ENCODE measurements around the gene MKRN2. TPM values are rescaled to one million over a fixed set of nuclear protein-coding genes. Genes with fewer than 3 reads are reported as not detected.

Gene MKRN2
- polyA plus RNA-seq (2011; rRNA removed) (34.3 and 35.3 TPM in 2 replicates), polyA plus RNA-seq (2017; fragmentation: RNase III; extraction: RNeasy Plus Mini Kit Qiagen cat#74134 plus additional on column Dnase treatment) (19.0 to 21.1 TPM (median 21.0 TPM) in 3 replicates), polyA minus RNA-seq (2011; rRNA and poly(A)+ RNA removed) (28.6 and 30.9 TPM in 2 replicates)
- polyA plus RNA-seq (2012; cell fraction: cytosol; rRNA removed): 24.3 and 28.3 TPM in 2 replicates
- polyA plus RNA-seq (2012; cell fraction: nucleus; rRNA removed): 18.2 and 20.3 TPM in 2 replicates

- peak within 1 kb of the TSS; percentile 86 for H3K4me3 ChIP-seq
- no peaks in the 10 kb centered on the region for H3K9me3 ChIP-seq
- DNase-seq (ENCODE audit: low read depth in 1 of 2, low spot score in 1 of 2): peak; percentile 74 to 91
- FAIRE-seq: no peak
- ChIA-PET CTCF (interaction anchor here (0.8 to 1.2 kb wide), 2 partner anchors 14 to 124 kb away, joined by 3 to 4 read pairs; no protein-coding TSS in a partner anchor), POLR2A (interaction anchor here (0.7 to 1.2 kb wide), 2 partner anchors 73 to 107 kb away, joined by 3 to 4 read pairs; partner anchors contain the start of gene TSEN2)
- peak within 1 kb of the TSS; percentile 92 to 93 for H3K27ac ChIP-seq
- 1% methylated on average over 15 of the region's 77 CpGs for WGBS (ENCODE audit: missing lambda C conversion rate)
- ATAC-seq: peak; percentile 91 to 96
- peaks cover 23% of the 10 kb centered on the region for H3K4me1 ChIP-seq
- H3K4me2 ChIP-seq: peak within 1 kb of the TSS; percentile 98
- peak; percentile 24; the same call in 1 of the 2 replicates for TF ChIP-seq GATA3 (IDR thresholded peaks at IDR 0.05; ENCODE audit: borderline replicate concordance)
- TF ChIP-seq MAFK (IDR thresholded peaks at IDR 0.05; ENCODE audit: partially characterized antibody): no peak
- no peak for TF ChIP-seq HOXA7 (CRISPR knock-in tag; IDR thresholded peaks at IDR 0.05)
- no peak for TF ChIP-seq FOSB (CRISPR knock-in tag; IDR thresholded peaks at IDR 0.05)
- peak; percentile 65; the same call in 1 of the 2 replicates for TF ChIP-seq ESRRA (IDR thresholded peaks at IDR 0.05; ENCODE audit: borderline replicate concordance, low read length)
- TF ChIP-seq RCOR1 (IDR thresholded peaks at IDR 0.05; ENCODE audit: low read depth, low read length): no peak
- no peak for TF ChIP-seq ZFP36 (IDR thresholded peaks at IDR 0.05; ENCODE audit: borderline replicate concordance, partially characterized antibody)
- TF ChIP-seq CBX2 (IDR thresholded peaks at IDR 0.05; ENCODE audit: borderline replicate concordance, low read depth): no peak
- peak; percentile 87 for TF ChIP-seq MYC (IDR thresholded peaks at IDR 0.05; ENCODE audit: borderline replicate concordance, low read length)
- TF ChIP-seq ZSCAN20 (CRISPR knock-in tag; IDR thresholded peaks at IDR 0.05): no peak
- TF ChIP-seq PBX3 (IDR thresholded peaks at IDR 0.05): peak; percentile 61; the same call in 1 of the 2 replicates
- 0 out of 2 replicates have a peak, but pooled peaks have one; percentile 18 for TF ChIP-seq BHLHE40 (IDR thresholded peaks at IDR 0.05; ENCODE audit: low read depth, low read length)
- TF ChIP-seq, protein P1, sequence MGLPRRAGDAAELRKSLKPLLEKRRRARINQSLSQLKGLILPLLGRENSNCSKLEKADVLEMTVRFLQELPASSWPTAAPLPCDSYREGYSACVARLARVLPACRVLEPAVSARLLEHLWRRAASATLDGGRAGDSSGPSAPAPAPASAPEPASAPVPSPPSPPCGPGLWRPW (IDR thresholded peaks at IDR 0.05): no peak
- TF ChIP-seq HOXB13 (CRISPR knock-in tag; IDR thresholded peaks at IDR 0.05; ENCODE audit: low read depth): no peak
- 0 out of 2 replicates have a peak, but pooled peaks have one; percentile 31 for TF ChIP-seq HOXB5 (CRISPR knock-in tag; IDR thresholded peaks at IDR 0.05)
- no peak for TF ChIP-seq NFE2L2 (conservative IDR thresholded peaks at IDR 0.05; ENCODE audit: low read length)
- TF ChIP-seq RAD21 (conservative IDR thresholded peaks at IDR 0.05 in 1 of 2, IDR thresholded peaks at IDR 0.05 in 1 of 2): peak in 1 of 2 experiments; percentile 18; a peak in 2 of 5 replicates
- TF ChIP-seq JUN (IDR thresholded peaks at IDR 0.05): peak; percentile 71 to 94
- TF ChIP-seq RNF2 (IDR thresholded peaks at IDR 0.05; ENCODE audit: borderline replicate concordance, low read depth): no peak
- peak; percentile 95 for TF ChIP-seq PHF8 (IDR thresholded peaks at IDR 0.05; ENCODE audit: borderline replicate concordance, low read depth)
- TF ChIP-seq MAZ (IDR thresholded peaks at IDR 0.05; ENCODE audit: borderline replicate concordance, low read depth, low read length): 0 out of 2 replicates have a peak, but pooled peaks have one; percentile 53
- TF ChIP-seq MAX (IDR thresholded peaks at IDR 0.05): peak; percentile 92
- TF ChIP-seq SREBF2 (IDR thresholded peaks at IDR 0.05): no peak
- no peak for TF ChIP-seq HEYL (CRISPR knock-in tag; IDR thresholded peaks at IDR 0.05)
- TF ChIP-seq FOSL2 (IDR thresholded peaks at IDR 0.05): no peak
- peak; percentile 44; the same call in 1 of the 2 replicates for TF ChIP-seq FOSL2 (CRISPR knock-in tag; IDR thresholded peaks at IDR 0.05)
- peak; percentile 55; the same call in 1 of the 2 replicates for TF ChIP-seq E2F6 (IDR thresholded peaks at IDR 0.05; ENCODE audit: borderline replicate concordance, low read depth)
- TF ChIP-seq NPAS2 (CRISPR knock-in tag; IDR thresholded peaks at IDR 0.05; ENCODE audit: borderline replicate concordance): no peak
- TF ChIP-seq TFCP2L1 (CRISPR knock-in tag; IDR thresholded peaks at IDR 0.05): 0 out of 2 replicates have a peak, but pooled peaks have one; percentile 31
- TF ChIP-seq BCL3 (IDR thresholded peaks at IDR 0.05): peak; percentile 93; the same call in 2 of the 3 replicates
- peak; percentile 98 for TF ChIP-seq POLR2A (IDR thresholded peaks at IDR 0.05; ENCODE audit: low read length)
- TF ChIP-seq KDM5A (IDR thresholded peaks at IDR 0.05): peak; percentile 11; the same call in 1 of the 2 replicates
- 0 out of 2 replicates have a peak, but pooled peaks have one; percentile 52 for TF ChIP-seq RFX5 (IDR thresholded peaks at IDR 0.05)
- TF ChIP-seq ATOH8 (CRISPR knock-in tag; IDR thresholded peaks at IDR 0.05; ENCODE audit: low read depth): no peak
- no peak for TF ChIP-seq CHD2 (IDR thresholded peaks at IDR 0.05; ENCODE audit: low read length, partially characterized antibody)
- TF ChIP-seq EHMT2 (IDR thresholded peaks at IDR 0.05; ENCODE audit: low read depth): no peak
These were observed at the start of gene MKRN2 for GRCh38 chr3:12556690-12557472. TSS of gene MKRN2 (plus strand) at chr3:12557087. CDS start at chr3:12557151, 64 bp downstream.

Data from A549 (cell line).